Epithelial cell of prostate (primary cell): ENCODE measurements around the gene BRMS1L.

ENCODE experiments used
- DNase-seq: peaks from one replicate; pipeline ENCODE4 v3.0.0-alpha.2; 2011; ENCODE audit warnings: low read depth, low spot score
- H3K27ac ChIP-seq: fragments of 450-650 bp; 2 replicates; pipeline ENCODE4 v1.5.1; 2017; ENCODE audit warnings: mild to moderate bottlenecking

The BRMS1L gene

GRCh38 chr14:35858521-35859209, 32.5 kb downstream of the BRMS1L start:
- peak overlapping the region; percentile 50 for H3K27ac ChIP-seq
- DNase-seq = peak; percentile 78

GRCh38 chr14:35861204-35861868, 35.2 kb downstream of the BRMS1L start:
- no peak overlapping the region for H3K27ac ChIP-seq
- DNase-seq = no peak

DNA sequence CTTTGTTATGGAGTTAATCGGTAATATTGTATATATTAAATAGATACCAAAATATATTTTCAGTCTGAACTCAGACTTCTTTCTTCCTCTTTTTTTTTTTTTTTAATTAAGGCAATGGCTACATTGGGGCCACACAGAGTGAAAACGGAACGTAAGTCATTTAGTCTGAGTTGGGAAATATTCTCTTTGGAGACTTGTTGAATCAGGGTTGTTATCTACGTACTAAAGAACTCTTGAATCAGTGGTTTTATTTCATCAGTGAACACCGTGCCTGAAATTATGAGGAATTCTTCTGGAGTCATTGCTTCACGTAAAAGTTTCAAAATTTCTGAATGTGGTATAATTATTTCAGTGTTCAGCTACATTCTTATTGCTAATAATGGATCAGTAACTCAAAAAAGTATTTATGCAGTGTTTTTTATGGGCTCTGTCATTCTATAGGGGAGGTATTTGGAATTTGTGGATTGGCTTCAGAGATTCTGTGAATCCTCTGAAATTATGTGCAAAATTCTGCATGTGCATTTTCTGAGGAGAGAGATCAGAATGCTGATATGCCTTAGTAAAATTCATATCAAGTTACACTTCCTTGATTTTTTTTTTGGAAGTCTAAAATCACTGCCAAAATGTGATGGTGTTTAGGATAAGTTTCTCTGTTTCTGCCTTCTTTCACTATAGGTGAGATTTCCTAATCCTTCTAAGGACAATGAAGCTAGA, 39.6 kb downstream of the BRMS1L start:
- no peak for DNase-seq
- no peak overlapping the region for H3K27ac ChIP-seq

DNA sequence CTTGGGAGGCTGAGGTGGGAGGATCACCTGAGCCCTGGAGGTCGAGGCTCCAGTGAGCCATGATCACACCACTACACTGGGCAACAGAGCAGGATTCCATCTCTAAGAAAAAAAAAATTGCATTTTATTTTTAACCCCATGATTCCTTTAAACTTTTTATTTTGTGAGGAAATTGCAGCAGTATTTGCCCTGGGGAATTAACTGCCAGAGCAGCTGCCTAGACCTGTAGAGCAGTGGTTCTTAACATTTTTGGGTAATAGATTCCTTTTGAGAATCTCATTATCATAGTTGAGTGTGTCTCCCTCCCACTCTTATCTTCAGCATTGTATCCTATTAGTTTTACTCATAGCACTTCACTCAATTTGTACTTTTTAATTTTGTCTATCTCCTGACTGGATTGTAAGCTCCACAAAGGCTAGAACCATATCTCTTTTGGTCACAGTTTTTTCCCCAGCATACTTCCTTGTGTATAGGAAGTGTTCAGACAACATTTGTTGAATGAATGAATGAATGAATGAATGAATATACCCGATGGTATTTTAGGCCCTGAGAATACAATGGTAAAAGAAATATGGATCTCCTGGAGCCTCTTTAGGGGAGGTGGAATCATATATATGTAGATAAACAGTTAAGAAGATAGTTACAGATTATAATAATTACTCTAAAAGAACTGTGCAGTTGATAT, 40.6 kb downstream of the BRMS1L start:
- DNase-seq = no peak
- no peak overlapping the region for H3K27ac ChIP-seq

GRCh38 chr14:35867280-35867629, 41.1 kb downstream of the BRMS1L start:
- no peak for DNase-seq

DNA sequence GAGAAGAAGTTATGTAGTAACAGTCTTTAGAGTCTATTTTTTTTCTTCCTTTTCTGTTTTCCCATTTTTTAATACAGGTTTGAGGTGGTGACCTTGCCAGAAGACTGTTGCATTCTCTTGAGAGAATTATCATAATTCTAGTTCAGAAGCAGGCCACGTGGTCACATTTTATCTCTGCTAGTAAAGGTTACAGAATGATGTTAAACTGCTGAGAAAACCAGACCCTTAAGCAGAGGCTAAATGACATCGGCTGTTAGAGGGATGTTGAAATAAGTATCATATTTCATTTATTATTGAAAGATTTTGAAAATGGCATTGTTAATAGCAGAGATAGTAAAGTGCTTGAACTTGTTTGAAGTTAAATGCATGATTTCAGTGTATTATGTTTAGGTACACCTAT, 49.2 kb downstream of the BRMS1L start:
- DNase-seq = no peak
- H3K27ac ChIP-seq = no peak overlapping the region

More at GRCh38 chr14:35867280-35867629, 41.1 kb downstream of the BRMS1L start:
- no peak overlapping the region for H3K27ac ChIP-seq

DNA sequence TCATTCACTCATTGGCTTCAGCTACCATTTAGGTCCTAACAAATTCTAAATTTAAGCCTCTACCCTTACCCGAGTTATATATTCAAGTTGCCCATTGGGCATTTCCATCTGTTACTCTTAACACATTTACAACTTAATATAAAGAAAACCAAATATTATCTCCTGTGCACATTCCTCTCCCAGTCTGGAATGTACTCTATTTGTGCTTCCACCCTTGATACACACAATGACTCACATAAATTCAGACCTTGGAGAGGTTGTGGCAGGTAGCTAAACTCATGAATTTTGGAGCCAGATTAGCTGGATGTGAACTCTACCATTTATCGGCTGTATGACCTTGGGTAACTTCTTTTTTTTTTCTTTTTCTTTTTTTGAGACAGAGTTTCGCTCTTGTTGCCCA, 51.1 kb downstream of the BRMS1L start:
- DNase-seq = no peak
- peak overlapping the region; percentile 45 for H3K27ac ChIP-seq

- H3K27ac ChIP-seq = peak overlapping the region; percentile 45
- no peak for DNase-seq
Measured at GRCh38 chr14:35878272-35879150, 52.4 kb downstream of the BRMS1L start.

GRCh38 chr14:35879151-35879648, 53.1 kb downstream of the BRMS1L start:
- H3K27ac ChIP-seq = peak overlapping the region; percentile 45
- DNase-seq = no peak

DNA sequence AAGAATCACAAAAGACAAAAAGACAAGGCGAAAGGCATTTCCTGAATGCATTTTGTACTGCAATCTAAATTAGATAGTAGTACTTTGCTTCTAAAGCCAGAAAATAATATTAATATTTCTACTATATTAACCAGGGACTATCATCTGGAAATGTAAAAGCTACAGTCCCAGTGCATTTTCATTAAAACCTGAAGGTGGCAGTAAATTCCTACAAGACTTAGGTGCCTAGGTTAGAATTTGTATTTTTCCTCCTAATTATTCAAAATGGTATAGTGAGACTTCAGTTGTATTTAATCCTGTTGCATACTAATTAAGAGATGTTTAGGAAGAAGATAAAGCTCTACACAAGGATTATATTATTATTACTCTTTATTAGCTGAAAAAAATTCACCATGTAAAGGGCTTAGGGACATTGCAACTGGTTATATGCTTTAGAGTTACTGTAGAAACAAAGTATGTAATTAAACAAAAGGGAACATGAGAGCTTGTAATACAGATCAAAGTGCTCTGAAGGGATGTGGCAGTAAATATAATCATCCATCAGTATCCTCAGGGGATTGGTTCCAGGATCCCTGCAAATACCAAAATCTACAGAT, 53.6 kb downstream of the BRMS1L start:
- no peak overlapping the region for H3K27ac ChIP-seq
- no peak for DNase-seq

GRCh38 chr14:35881280-35881679, 55.1 kb downstream of the BRMS1L start:
- H3K27ac ChIP-seq = no peak overlapping the region
- DNase-seq = no peak

DNA sequence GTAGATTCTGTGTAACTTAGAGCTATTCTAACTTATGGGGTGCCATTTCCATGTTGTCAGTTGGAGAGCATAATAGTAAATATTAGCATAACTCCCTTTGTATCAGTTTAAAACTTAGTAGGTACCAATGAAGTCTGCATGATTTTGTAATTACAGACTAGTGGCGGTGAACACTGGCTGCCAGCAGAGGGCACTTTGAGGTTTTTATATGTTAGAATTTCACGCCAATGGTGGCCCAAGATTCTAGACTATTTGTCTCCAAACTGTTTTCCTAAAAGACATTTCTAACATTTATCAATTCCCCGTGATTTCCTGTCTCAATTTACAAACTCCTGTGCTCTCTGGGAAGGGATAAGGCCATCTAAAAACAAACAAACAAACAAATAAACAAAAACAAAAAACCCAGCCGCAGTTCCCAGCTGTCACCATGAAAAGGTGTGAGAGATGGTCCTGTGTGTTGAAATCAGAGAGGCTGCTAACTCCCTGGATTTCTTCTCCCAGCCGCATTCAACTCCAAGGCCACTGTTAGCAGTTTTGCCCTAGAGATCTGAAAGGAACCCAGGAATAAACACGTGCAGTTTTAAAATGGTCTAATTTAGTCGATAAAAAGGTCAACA, 57.6 kb downstream of the BRMS1L start:
- DNase-seq = no peak
- H3K27ac ChIP-seq = no peak overlapping the region

DNA sequence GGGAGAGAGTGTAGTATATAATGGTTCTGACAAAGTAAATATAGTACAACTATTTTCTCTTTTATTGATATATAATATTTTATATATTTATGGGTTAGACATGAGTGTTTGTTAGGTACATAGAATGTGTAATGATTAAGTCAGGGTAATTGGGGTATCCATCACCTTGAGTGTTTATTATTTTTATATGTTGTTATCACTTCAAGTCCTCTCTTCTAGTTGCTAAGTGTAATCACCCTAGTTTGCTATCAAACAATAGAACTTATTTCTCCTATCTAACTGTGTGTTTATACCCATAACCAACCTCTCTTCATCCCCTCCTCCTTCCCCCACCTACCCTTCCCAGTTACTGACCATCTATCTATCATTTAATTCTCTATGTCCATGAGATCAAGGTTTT, 64.2 kb downstream of the BRMS1L start:
- no peak overlapping the region for H3K27ac ChIP-seq
- no peak for DNase-seq

GRCh38 chr14:35895256-35895655, 69.1 kb downstream of the BRMS1L start:
- DNase-seq = no peak
- H3K27ac ChIP-seq = no peak overlapping the region

DNA sequence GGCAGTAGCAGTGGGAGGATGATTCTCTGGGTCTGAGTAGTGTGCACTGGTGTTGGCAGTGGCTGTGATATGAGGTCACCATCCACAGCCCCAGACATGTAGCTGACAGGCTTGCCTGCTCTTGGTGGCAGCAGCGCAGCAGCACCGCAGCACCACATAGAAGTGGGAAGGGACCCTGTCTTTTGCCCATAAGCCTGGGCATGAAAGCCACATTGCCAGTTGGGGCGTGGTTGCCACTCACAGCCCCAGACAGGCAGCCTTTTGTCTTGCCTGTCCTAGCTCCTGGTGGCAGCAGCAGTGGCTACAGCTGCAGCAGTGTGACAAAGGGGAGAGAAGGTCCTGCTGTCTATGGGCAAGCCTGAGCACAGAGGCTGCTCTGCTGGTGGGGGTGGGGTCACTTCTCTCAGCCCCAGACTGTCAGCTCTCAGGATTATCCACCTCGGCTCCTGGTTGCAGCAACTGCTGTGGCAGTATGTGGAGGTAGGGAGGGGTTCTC, 71.5 kb downstream of the BRMS1L start:
- no peak overlapping the region for H3K27ac ChIP-seq
- no peak for DNase-seq

GRCh38 chr14:35898217-35898775, 72.2 kb downstream of the BRMS1L start:
- DNase-seq = no peak
- no peak overlapping the region for H3K27ac ChIP-seq

- no peak for DNase-seq
- H3K27ac ChIP-seq = no peak overlapping the region
Measured at GRCh38 chr14:35900741-35901140, 74.6 kb downstream of the BRMS1L start.

DNA sequence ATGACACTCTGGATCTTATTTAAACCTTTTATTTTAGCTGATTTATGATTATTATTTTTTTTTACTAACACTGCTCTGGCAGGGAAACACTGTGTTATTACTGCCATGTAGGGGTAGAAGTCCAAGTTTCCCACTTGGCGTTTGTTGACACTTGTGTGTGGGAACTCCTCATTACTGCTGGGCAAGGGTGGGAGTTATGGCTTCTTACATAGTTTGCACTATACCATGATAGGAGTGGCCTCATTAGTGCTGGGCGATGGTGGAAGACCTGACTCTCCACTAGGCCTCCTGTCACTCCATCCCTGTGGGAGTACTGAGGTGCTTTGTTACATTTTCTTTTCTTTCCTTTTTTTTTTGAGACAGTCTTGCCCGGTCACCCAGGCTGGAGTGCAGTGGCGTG, 83.5 kb downstream of the BRMS1L start:
- no peak overlapping the region for H3K27ac ChIP-seq
- DNase-seq = no peak
